ENCODE measurements around the gene CABLES2.

CABLES2 gene

DNA sequence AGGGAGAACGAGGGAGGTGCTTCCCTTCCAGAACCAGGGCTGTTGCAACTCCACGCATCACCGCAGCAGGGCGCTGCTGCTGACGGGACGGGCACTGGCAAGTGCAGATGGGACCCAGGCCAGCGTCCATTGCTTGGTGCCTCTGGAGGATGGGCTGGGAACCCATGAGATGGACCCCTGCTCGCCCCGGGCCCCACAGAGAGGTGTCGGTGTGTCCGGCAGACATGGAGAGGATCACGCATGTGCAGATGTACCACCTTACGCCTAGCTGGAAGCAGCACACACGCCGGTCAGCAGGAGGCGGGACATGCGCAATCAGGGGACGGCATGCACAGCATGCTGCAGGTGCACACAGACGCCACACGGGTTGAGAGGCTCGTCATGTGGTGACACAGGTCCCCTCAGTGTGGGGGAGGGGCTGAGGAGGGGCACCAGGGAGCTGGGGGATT lies 5.7 kb downstream of the CABLES2 start:
- peaks cover 9% of the 10 kb centered on the region for H3K4me1 ChIP-seq (ENCODE audit: control insufficient read depth, insufficient read depth, low read length, unreplicated experiment)
- H3K79me2 ChIP-seq (ENCODE audit: control insufficient read depth, insufficient read depth, low read length, unreplicated experiment): peaks cover 3% of the 10 kb centered on the region
- H3K27me3 ChIP-seq (ENCODE audit: insufficient read depth, low read length): no peaks in the 10 kb centered on the region
- H3K4me3 ChIP-seq (ENCODE audit: low read depth, low read length): no peak overlapping the region
- H3K36me3 ChIP-seq (ENCODE audit: insufficient read depth, low read length): no peaks in the 10 kb centered on the region
- no peak overlapping the region for H3K27ac ChIP-seq (ENCODE audit: low read depth, low read length)
- no peak overlapping the region for H2AFZ ChIP-seq (ENCODE audit: low read length, unreplicated experiment)

- no peak overlapping the region for H2AFZ ChIP-seq (ENCODE audit: low read length, unreplicated experiment)
- H3K36me3 ChIP-seq (ENCODE audit: insufficient read depth, low read length): no peaks in the 10 kb centered on the region
- no peak overlapping the region for H3K4me3 ChIP-seq (ENCODE audit: low read depth, low read length)
- no peaks in the 10 kb centered on the region for H3K79me2 ChIP-seq (ENCODE audit: control insufficient read depth, insufficient read depth, low read length, unreplicated experiment)
- H3K27ac ChIP-seq (ENCODE audit: low read depth, low read length): no peak overlapping the region
- no peaks in the 10 kb centered on the region for H3K27me3 ChIP-seq (ENCODE audit: insufficient read depth, low read length)
- H3K4me1 ChIP-seq (ENCODE audit: control insufficient read depth, insufficient read depth, low read length, unreplicated experiment): peaks cover under 1% of the 10 kb centered on the region
These were observed 6.5 kb downstream of the CABLES2 start for GRCh38 chr20:62400541-62400940.

GRCh38 chr20:62400021-62400420 lies 7.1 kb downstream of the CABLES2 start:
- Histone ChIP-seq H3K27me3 (ENCODE audit: insufficient read depth, low read length) (no peaks in the 10 kb centered on the region), H3K4me1 (ENCODE audit: control insufficient read depth, insufficient read depth, low read length, unreplicated experiment) (no peaks in the 10 kb centered on the region), H2AFZ (ENCODE audit: low read length, unreplicated experiment) (no peak overlapping the region), H3K4me3 (ENCODE audit: low read depth, low read length) (no peak overlapping the region), H3K36me3 (ENCODE audit: insufficient read depth, low read length) (no peaks in the 10 kb centered on the region), H3K27ac (ENCODE audit: low read depth, low read length) (no peak overlapping the region), H3K79me2 (ENCODE audit: control insufficient read depth, insufficient read depth, low read length, unreplicated experiment) (no peaks in the 10 kb centered on the region)

DNA sequence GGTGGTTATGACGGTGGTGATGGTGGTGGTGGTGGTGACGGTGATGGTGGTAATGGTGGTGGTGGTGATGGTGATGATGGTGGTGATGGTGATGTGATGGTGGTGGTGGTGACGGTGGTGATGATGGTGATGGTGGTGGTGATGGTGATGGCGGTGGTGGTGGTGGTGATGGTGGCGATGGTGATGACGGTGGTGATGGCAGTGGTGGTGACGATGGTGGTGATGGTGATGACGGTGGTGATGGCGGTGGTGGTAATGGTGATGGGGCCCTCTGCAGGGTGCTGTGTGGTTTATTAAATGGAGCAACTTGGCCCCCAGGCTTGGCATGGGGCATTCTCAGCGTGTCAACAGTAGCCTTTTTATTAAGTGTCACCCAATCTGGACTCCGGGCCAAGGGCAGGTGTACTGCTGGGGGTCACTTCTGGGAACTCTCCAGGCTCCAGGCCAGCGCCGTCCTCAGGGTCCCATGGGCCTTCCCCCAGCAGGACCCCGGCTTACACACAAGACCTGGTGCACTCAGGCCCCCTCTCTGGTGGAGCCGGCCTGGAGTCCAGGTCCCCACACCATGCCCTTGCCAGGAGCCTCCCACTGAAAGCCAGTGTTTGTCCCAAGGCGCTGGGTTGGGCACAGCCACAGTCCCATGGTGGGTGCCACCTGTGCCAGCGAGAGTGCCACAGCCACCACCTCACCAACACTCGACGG lies 8.8 kb downstream of the CABLES2 start:
- Histone ChIP-seq H3K4me3 (ENCODE audit: low read depth, low read length) (no peak overlapping the region), H2AFZ (ENCODE audit: low read length, unreplicated experiment) (no peak overlapping the region), H3K27me3 (ENCODE audit: insufficient read depth, low read length) (no peaks in the 10 kb centered on the region), H3K36me3 (ENCODE audit: insufficient read depth, low read length) (no peaks in the 10 kb centered on the region), H3K27ac (ENCODE audit: low read depth, low read length) (no peak overlapping the region), H3K79me2 (ENCODE audit: control insufficient read depth, insufficient read depth, low read length, unreplicated experiment) (no peaks in the 10 kb centered on the region), H3K4me1 (ENCODE audit: control insufficient read depth, insufficient read depth, low read length, unreplicated experiment) (no peaks in the 10 kb centered on the region)

DNA sequence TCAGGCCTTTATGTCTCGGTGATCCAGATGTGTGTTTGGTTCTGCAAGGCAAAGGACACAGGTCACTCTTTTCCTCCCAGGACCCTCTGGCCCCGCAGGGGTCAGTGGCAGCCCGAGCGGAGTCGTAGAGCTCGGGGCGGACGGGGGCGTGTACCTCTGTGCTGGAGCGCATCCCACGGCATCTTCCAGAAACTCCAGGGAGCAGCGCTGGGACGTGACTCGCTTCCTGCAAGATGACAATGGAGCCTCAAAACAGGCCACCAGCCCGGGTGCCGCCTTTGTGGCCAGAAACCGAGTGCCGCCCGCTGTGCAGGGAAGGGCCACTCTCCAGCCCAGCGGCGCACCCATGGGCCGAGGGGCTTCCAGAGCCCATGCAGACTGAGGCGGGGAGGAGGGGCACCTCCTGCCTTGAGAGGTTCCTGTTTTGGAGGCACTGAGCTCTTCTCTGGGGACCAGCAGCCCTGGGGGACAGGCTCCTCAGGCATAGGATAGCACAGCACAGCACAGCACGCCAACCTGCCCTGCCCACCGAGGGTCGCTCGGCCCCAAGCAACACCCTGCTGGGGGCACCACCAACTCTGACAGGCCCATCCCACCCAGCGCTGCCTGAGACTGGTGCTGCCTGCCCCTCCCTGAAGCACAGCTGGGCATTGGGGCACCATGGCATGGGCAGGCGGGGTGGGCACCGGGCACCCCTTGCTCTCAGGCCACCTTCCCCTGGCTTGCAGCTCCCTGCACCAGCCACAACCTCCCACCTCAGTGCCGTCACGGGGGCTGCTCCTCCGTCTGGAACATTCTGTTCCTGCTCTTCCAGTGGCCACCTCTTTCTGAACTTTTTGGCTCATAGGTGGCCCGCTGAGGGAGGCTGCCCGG lies 10.5 kb downstream of the CABLES2 start:
- no peak overlapping the region for H3K4me3 ChIP-seq (ENCODE audit: low read depth, low read length)
- H3K27ac ChIP-seq (ENCODE audit: low read depth, low read length): no peak overlapping the region
- no peaks in the 10 kb centered on the region for H3K27me3 ChIP-seq (ENCODE audit: insufficient read depth, low read length)
- H3K4me1 ChIP-seq (ENCODE audit: control insufficient read depth, insufficient read depth, low read length, unreplicated experiment): no peaks in the 10 kb centered on the region
- H3K36me3 ChIP-seq (ENCODE audit: insufficient read depth, low read length): no peaks in the 10 kb centered on the region
- H2AFZ ChIP-seq (ENCODE audit: low read length, unreplicated experiment): no peak overlapping the region
- H3K79me2 ChIP-seq (ENCODE audit: control insufficient read depth, insufficient read depth, low read length, unreplicated experiment): no peaks in the 10 kb centered on the region

DNA sequence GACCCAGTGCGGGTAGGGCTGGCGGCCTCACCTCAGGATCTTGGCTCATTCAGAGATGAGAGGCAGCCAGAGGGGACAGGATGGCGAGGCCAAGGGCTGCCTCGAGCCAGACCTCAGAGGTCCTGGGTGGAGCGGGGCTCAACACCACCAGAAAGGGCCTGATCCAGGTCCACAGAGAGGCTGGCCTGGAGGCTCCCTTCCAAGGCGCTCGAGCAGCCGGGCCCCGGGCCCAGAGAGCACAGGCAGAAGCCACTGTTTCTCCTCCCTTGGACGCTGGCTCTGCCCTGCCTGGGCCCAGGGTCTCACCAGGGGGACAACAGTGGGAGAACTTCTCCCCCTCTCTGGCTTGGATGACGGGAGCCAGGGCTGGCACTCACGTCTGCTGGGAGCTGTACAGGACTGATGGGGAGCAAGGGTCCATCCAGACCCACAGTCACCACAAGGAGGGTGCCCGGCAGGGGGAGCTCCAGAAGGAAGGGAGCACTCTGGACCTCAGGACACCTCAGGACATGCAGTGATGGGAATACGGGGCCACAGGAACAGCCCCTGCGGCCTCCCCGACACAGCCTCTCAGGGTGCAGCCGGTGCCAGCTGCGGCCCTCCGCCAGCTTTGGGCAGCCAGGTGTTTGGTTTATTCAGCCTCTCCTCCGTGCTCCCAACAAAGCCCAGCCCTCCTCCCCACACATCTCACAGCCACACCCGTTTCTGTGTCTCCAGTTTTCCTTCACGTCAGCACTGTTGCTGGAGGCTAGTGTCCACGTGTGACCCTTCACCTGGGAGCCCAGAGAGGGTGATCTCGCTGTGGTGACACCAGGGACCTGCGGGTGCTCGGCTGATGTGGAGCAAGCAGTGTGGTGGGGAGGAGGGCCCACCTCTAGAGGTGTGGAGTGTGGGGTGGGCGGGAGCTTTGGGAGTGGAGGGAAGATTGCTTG lies 11.5 kb downstream of the CABLES2 start:
- no peak overlapping the region for H2AFZ ChIP-seq (ENCODE audit: low read length, unreplicated experiment)
- H3K27ac ChIP-seq (ENCODE audit: low read depth, low read length): no peak overlapping the region
- no peaks in the 10 kb centered on the region for H3K27me3 ChIP-seq (ENCODE audit: insufficient read depth, low read length)
- H3K4me1 ChIP-seq (ENCODE audit: control insufficient read depth, insufficient read depth, low read length, unreplicated experiment): no peaks in the 10 kb centered on the region
- H3K36me3 ChIP-seq (ENCODE audit: insufficient read depth, low read length): no peaks in the 10 kb centered on the region
- no peaks in the 10 kb centered on the region for H3K79me2 ChIP-seq (ENCODE audit: control insufficient read depth, insufficient read depth, low read length, unreplicated experiment)
- no peak overlapping the region for H3K4me3 ChIP-seq (ENCODE audit: low read depth, low read length)

GRCh38 chr20:62394248-62395245 lies 12.5 kb downstream of the CABLES2 start:
- no peak overlapping the region for H3K27ac ChIP-seq (ENCODE audit: low read depth, low read length)

DNA sequence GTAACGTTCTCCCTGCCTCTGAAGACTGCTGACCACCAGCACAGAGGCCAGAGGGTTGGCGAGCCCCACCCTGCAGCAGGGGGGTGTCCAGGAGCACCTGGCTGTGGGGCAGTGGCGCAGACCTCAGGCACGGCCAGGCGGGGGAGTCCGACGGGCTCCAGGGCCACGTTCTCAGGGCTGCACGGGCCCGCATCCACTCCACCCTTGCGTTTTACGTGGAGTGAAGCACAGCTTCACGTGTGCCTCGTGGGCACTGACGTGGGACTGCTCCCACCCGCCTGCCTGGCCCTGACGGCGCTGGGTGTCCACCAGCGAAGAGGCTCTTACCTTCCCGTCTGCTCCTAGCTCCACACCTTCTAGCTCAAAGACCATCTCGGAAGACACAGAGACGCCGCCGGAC lies 13.3 kb downstream of the CABLES2 start:
- Histone ChIP-seq H2AFZ (ENCODE audit: low read length, unreplicated experiment) (no peak overlapping the region), H3K27ac (ENCODE audit: low read depth, low read length) (no peak overlapping the region), H3K4me1 (ENCODE audit: control insufficient read depth, insufficient read depth, low read length, unreplicated experiment) (no peaks in the 10 kb centered on the region), H3K36me3 (ENCODE audit: insufficient read depth, low read length) (no peaks in the 10 kb centered on the region; the same call in 1 of the 2 replicates), H3K27me3 (ENCODE audit: insufficient read depth, low read length) (no peaks in the 10 kb centered on the region), H3K4me3 (ENCODE audit: low read depth, low read length) (no peak overlapping the region), H3K79me2 (ENCODE audit: control insufficient read depth, insufficient read depth, low read length, unreplicated experiment) (peaks cover 5% of the 10 kb centered on the region)

More at GRCh38 chr20:62394248-62395245, 12.5 kb downstream of the CABLES2 start:
- no peaks in the 10 kb centered on the region for H3K27me3 ChIP-seq (ENCODE audit: insufficient read depth, low read length)
- no peaks in the 10 kb centered on the region for H3K36me3 ChIP-seq (ENCODE audit: insufficient read depth, low read length)
- H3K4me3 ChIP-seq (ENCODE audit: low read depth, low read length): no peak overlapping the region
- no peak overlapping the region for H2AFZ ChIP-seq (ENCODE audit: low read length, unreplicated experiment)
- no peaks in the 10 kb centered on the region for H3K79me2 ChIP-seq (ENCODE audit: control insufficient read depth, insufficient read depth, low read length, unreplicated experiment)
- H3K4me1 ChIP-seq (ENCODE audit: control insufficient read depth, insufficient read depth, low read length, unreplicated experiment): no peaks in the 10 kb centered on the region

DNA sequence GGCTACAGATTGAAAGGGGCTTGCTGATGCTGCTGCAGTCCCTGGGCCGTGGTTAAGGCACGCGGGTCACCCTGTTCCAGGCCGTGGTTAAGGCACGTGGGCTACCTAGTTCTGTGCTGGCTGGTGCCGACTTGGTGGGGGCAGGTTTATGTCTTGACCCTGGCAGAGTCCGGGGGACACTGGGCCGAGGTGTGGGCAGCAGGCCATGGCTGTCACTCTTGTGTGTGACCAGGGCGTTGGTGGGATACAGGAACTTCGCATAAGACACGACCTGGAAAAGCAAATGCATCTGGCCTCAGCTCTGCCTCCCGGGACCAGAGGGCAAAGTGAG lies 13.8 kb downstream of the CABLES2 start:
- H3K4me3 ChIP-seq (ENCODE audit: low read depth, low read length): no peak overlapping the region
- no peaks in the 10 kb centered on the region for H3K27me3 ChIP-seq (ENCODE audit: insufficient read depth, low read length)
- H3K79me2 ChIP-seq (ENCODE audit: control insufficient read depth, insufficient read depth, low read length, unreplicated experiment): peaks cover 10% of the 10 kb centered on the region
- H2AFZ ChIP-seq (ENCODE audit: low read length, unreplicated experiment): no peak overlapping the region
- no peak overlapping the region for H3K27ac ChIP-seq (ENCODE audit: low read depth, low read length)
- peaks cover 4% of the 10 kb centered on the region; the same call in 1 of the 2 replicates for H3K36me3 ChIP-seq (ENCODE audit: insufficient read depth, low read length)
- H3K4me1 ChIP-seq (ENCODE audit: control insufficient read depth, insufficient read depth, low read length, unreplicated experiment): peaks cover 3% of the 10 kb centered on the region

Data from ACC112 (cell line).